HG03565 (cell line): ENCODE data around the gene C2.
"Not testable (repeated sequence)": the region's sequence is repeated elsewhere in the genome, so short reads cannot be mapped to it uniquely, and the experiment has no call there.

Experiments
- ATAC-seq: cut with Tn5 transposase; IDR thresholded peaks from one replicate; pipeline ENCODE4 v1.9.1; 2021; ENCODE audit warnings: mild to moderate bottlenecking, moderate library complexity; ENCODE audit not compliant: unreplicated experiment

C2 gene

DNA sequence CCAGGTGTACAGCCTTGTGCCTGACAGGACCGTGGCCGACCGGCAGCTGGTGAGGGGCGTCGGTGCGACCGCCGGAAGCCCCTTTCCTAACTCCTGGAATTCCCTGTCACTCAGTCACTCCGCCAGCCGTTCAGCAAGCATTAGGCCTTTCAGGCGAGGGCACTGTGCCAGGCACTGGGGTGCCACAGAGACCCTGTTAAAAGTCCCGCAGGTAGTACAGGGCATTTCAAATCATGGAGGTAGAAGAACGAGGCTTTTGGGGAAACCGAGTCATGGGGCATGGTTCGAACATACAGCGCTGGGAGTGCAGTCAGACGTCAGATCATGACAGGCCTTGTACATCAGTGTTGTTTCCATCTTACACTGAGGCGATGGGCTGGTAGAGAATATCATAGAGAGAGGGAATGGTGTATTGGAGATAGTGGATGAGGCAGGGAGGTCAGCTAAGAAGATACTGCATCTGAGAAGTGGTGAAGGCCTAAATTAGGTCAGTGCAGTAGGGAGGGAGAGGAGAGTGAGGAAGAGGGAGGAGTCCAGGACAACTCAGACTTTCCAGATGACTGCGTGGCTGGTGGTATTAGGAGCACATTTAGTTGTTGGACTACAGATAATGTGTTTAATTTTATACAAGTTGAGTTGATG lies 45.3 kb downstream of the C2 start:
- ATAC-seq = no peak

- ATAC-seq = not testable (repeated sequence)
These were observed 48.5 kb downstream of the C2 start for GRCh38 chr6:31976065-31976464.

- ATAC-seq = no peak
These were observed 50.4 kb downstream of the C2 start for GRCh38 chr6:31977816-31978431.

GRCh38 chr6:31978831-31979230 lies 51.3 kb downstream of the C2 start:
- ATAC-seq = no peak

DNA sequence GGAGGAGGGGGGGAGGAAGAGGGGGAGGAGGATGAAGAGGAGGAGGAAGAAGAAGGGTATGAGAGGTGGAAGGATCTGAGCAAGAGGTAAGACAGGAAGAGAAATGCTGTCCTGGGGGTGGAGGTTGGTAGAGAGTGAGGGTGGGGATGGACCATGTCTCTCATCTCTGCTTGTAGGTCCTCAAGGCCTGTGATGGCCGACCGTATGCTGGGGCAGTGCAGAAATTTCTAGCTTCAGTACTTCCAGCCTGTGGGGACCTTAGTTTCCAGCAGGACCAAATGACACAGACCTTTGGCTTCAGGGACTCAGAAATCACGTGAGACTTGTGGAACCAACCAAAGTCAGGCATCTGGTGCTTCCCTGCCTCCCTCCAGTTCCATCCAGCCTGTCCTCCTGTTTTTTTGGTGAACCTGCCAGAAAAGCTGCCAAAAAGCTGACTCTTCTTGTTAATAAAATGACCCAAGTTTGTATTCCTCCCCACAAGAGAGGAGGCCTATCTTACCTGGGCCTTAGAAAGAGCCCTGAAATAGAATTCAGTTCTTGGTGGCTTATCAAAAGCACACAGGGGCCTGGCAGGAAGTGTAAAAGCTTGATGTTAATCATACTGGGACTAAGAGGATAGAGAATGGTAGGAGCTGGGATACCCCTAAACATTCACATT lies 51.9 kb downstream of the C2 start:
- no peak for ATAC-seq

GRCh38 chr6:31980195-31980876 lies 52.8 kb downstream of the C2 start:
- ATAC-seq = not testable (repeated sequence)

- ATAC-seq = not testable (repeated sequence)
These were observed 53.5 kb downstream of the C2 start for GRCh38 chr6:31980998-31981397.

DNA sequence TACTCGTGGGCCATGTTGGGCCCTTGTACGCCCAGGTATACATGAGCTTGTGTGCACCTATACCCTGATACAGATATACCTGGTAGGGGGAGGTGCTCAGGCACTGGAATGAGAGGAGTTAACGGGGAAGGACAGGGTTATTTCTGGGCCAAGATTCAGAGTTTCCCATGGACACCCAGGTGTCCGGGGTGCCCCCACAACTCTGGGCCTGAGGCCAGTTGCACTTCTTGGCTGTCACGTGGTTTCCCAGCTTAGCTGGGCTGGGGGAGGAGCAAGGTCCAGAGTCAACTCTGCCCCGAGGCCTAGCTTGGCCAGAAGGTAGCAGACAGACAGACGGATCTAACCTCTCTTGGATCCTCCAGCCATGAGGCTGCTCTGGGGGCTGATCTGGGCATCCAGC lies 54.2 kb downstream of the C2 start, which contains the start of gene C4A:
TSS of gene C4A (plus strand) at position 314 of the 400 bp plus-strand sequence. CDS start at position 365, 51 bp downstream.
- not testable (repeated sequence) for ATAC-seq

- not testable (repeated sequence) for ATAC-seq
These were observed 61.8 kb downstream of the C2 start for GRCh38 chr6:31989363-31989762.

DNA sequence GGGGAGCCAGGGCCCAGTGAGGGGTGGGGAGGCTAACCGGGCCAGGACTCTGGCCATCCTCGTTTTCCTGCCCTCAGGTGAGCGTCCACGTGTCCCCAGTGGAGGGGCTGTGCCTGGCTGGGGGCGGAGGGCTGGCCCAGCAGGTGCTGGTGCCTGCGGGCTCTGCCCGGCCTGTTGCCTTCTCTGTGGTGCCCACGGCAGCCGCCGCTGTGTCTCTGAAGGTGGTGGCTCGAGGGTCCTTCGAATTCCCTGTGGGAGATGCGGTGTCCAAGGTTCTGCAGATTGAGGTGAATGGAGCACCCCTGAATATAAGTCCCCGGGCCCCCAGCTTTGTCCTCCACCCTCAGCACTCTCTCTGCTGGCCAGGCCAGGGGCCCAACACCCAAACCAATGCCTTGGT lies 66.9 kb downstream of the C2 start:
- ATAC-seq = not testable (repeated sequence)
